Keratinocyte (primary cell): ENCODE measurements around the gene CREB5. TPM values are rescaled to one million over a fixed set of nuclear protein-coding genes. Genes with fewer than 3 reads are reported as not detected.

Experiments
- DNase-seq: peaks from one replicate; pipeline ENCODE4 v3.0.0-alpha.2; 2011; ENCODE audit warnings: low read depth, missing footprints, low spot score
- FAIRE-seq: peaks from 2 replicates; lab custom pipeline; 2011; peaks lifted over from hg19 to GRCh38; lab: Jason Lieb, UNC
- H2AFZ ChIP-seq: 2 replicates; pipeline ENCODE4 v1.6.0; 2012; ENCODE audit warnings: low read length, control low read depth, inconsistent platforms; ENCODE audit not compliant: control insufficient read depth
- H3K27ac ChIP-seq: 2 replicates; pipeline ENCODE4 v1.5.1; 2011; ENCODE audit warnings: low read length; ENCODE audit not compliant: control insufficient read depth, insufficient read depth
- H3K27me3 ChIP-seq: 3 replicates; pipeline ENCODE4 v1.6.0; 2011; ENCODE audit warnings: low read length; ENCODE audit not compliant: control insufficient read depth, insufficient read depth; ENCODE audit errors: extremely low read depth
- H3K36me3 ChIP-seq, 2 experiments: 2 replicates in 1 of 2; 3 replicates in 1 of 2; pipeline ENCODE4 v1.5.1; 2011; ENCODE audit warnings: low read length in 2 of 2, mild to moderate bottlenecking in 1 of 2; ENCODE audit not compliant: control insufficient read depth in 2 of 2, insufficient read depth in 2 of 2; ENCODE audit errors: extremely low read depth in 1 of 2
- H3K4me1 ChIP-seq: 3 replicates; pipeline ENCODE4 v1.5.1; 2011; ENCODE audit warnings: low read length; ENCODE audit not compliant: control insufficient read depth, insufficient read depth; ENCODE audit errors: extremely low read depth
- H3K4me2 ChIP-seq: 3 replicates; pipeline ENCODE4 v1.6.0; 2011; ENCODE audit warnings: low read depth, low read length; ENCODE audit not compliant: control insufficient read depth, insufficient read depth; ENCODE audit errors: extremely low read depth
- H3K4me3 ChIP-seq, 3 experiments: fragments of 200-600 bp in 1 of 3; sonication (generic) in 1 of 3; 2 replicates in 2 of 3; 3 replicates in 1 of 3; pipeline ENCODE4 v1.5.1; 2011 to 2016; ENCODE audit warnings: low read length in 3 of 3, mild to moderate bottlenecking in 3 of 3, control low read depth in 2 of 3, inconsistent platforms in 1 of 3, low read depth in 1 of 3, mixed read lengths in 1 of 3, mixed run types in 1 of 3, moderate library complexity in 1 of 3; ENCODE audit not compliant: control insufficient read depth in 2 of 3, insufficient read depth in 2 of 3; ENCODE audit errors: extremely low read depth in 1 of 3
- H3K79me2 ChIP-seq: 2 replicates; pipeline ENCODE4 v1.6.0; 2012; ENCODE audit warnings: low read length; ENCODE audit not compliant: control insufficient read depth, insufficient read depth
- H3K9ac ChIP-seq: 3 replicates; pipeline ENCODE4 v1.6.0; 2011; ENCODE audit warnings: low read length; ENCODE audit not compliant: control insufficient read depth, insufficient read depth; ENCODE audit errors: extremely low read depth
- H3K9me1 ChIP-seq: 3 replicates; pipeline ENCODE4 v1.6.0; 2011; ENCODE audit warnings: low read length; ENCODE audit not compliant: control insufficient read depth, insufficient read depth; ENCODE audit errors: extremely low read depth
- H3K9me3 ChIP-seq: 2 replicates; pipeline ENCODE4 v1.5.1; 2012; ENCODE audit warnings: low read depth, low read length; ENCODE audit not compliant: control insufficient read depth
- H4K20me1 ChIP-seq: 3 replicates; pipeline ENCODE4 v1.6.0; 2011; ENCODE audit warnings: low read length; ENCODE audit not compliant: control insufficient read depth, insufficient read depth; ENCODE audit errors: extremely low read depth
- CTCF ChIP-seq, 3 experiments: IDR thresholded peaks in 1 of 3; conservative IDR thresholded peaks in 1 of 3; optimal IDR thresholded peaks in 1 of 3; 2 replicates in 2 of 3; 3 replicates in 1 of 3; pipeline versions ENCODE3 to v1.5.1; 2011; ENCODE audit warnings: low read length in 3 of 3, mild to moderate bottlenecking in 3 of 3, moderate library complexity in 2 of 3, control low read depth in 1 of 3, inconsistent platforms in 1 of 3; ENCODE audit not compliant: insufficient read depth in 2 of 3; ENCODE audit errors: extremely low read depth in 1 of 3
- EZH2 ChIP-seq: IDR thresholded peaks from one replicate; pipeline ENCODE4 v1.6.1; 2012; ENCODE audit warnings: inconsistent platforms, mild to moderate bottlenecking, low read length, moderate library complexity
- dilution Hi-C: fragments of 300-500 bp; cut with MboI; formaldehyde crosslinking; loops from one replicate; pipeline ENCODE4 v1.7.0; 2020; ENCODE audit warnings: low sequenced_read_pairs; ENCODE audit not compliant: extremely low pct_ligation_motif_present
- polyA plus RNA-seq, 5 experiments: library from polyadenylated mRNA; depleted of rRNA in 3 of 5; stranded (reverse) in 3 of 5; stranded (forward) in 1 of 5; unstranded in 1 of 5; fragments of >200 nt; gene quantifications; 1 replicate in 1 of 5; 2 replicates in 3 of 5; 3 replicates in 1 of 5; pipeline versions ENCODE4 v1.2.1 to v1.2.3, GENCODE V29; 2011 to 2012; ENCODE audit warnings: missing spikeins in 2 of 5, low read depth in 1 of 5, low replicate concordance in 1 of 5

Gene CREB5
- polyA plus RNA-seq, 1 donor (not counting 4 experiments of a cell fraction or from before 2014, with no cell fraction given) = 7.9 TPM

GRCh38 chr7:28605427-28606085 lies 193.2 kb downstream of the CREB5 start:
- Histone ChIP-seq H3K4me3 (no peak overlapping the region), H4K20me1 (no peaks in the 10 kb centered on the region), H3K4me1 (no peaks in the 10 kb centered on the region), H3K79me2 (no peaks in the 10 kb centered on the region), H3K4me2 (no peak overlapping the region), H3K27me3 (no peaks in the 10 kb centered on the region), H3K9ac (no peak overlapping the region), H3K9me3 (no peaks in the 10 kb centered on the region), H2AFZ (no peak overlapping the region), H3K9me1 (no peaks in the 10 kb centered on the region), H3K36me3 (no peaks in the 10 kb centered on the region), H3K27ac (no peak overlapping the region)
- TF ChIP-seq CTCF (optimal IDR thresholded peaks at IDR 0.05 in 1 of 3, IDR thresholded peaks at IDR 0.05 in 1 of 3, conservative IDR thresholded peaks at IDR 0.05 in 1 of 3; ENCODE audit: extremely low read depth in 1 of 3, insufficient read depth in 2 of 3, low read length in 3 of 3) = no peak
- TF ChIP-seq EZH2 = no peak
- FAIRE-seq (no peak), DNase-seq (no peak)
- dilution Hi-C loops = no loop called here

GRCh38 chr7:28606421-28606820 lies 194.1 kb downstream of the CREB5 start:
- Histone ChIP-seq H3K9me3 (no peaks in the 10 kb centered on the region), H3K27ac (no peak overlapping the region), H3K4me2 (no peak overlapping the region), H3K27me3 (no peaks in the 10 kb centered on the region), H3K9ac (no peak overlapping the region), H3K36me3 (no peaks in the 10 kb centered on the region), H2AFZ (no peak overlapping the region), H3K4me3 (no peak overlapping the region), H3K79me2 (no peaks in the 10 kb centered on the region), H3K9me1 (no peaks in the 10 kb centered on the region), H4K20me1 (no peaks in the 10 kb centered on the region), H3K4me1 (peaks cover 3% of the 10 kb centered on the region)
- dilution Hi-C loops = no loop called here
- DNase-seq (no peak), FAIRE-seq (no peak)
- no peak for TF ChIP-seq CTCF (optimal IDR thresholded peaks at IDR 0.05 in 1 of 3, IDR thresholded peaks at IDR 0.05 in 1 of 3, conservative IDR thresholded peaks at IDR 0.05 in 1 of 3; ENCODE audit: extremely low read depth in 1 of 3, insufficient read depth in 2 of 3, low read length in 3 of 3)
- TF ChIP-seq EZH2 = no peak
